HG03025 (cell line): ENCODE data around the gene TMEM9B.
A peak's percentile ranks its signal among the peaks of the same experiment; 100 is the strongest.
"Not testable (repeated sequence)": the region's sequence is repeated elsewhere in the genome, so short reads cannot be mapped to it uniquely, and the experiment has no call there.

Experiments
- ATAC-seq: cut with Tn5 transposase; IDR thresholded peaks from one replicate; pipeline ENCODE4 v1.9.1; 2021; ENCODE audit warnings: mild to moderate bottlenecking, moderate library complexity; ENCODE audit not compliant: unreplicated experiment, low FRiP score

Gene TMEM9B

GRCh38 chr11:8964324-8965320 is at the start of gene TMEM9B:
Gene TMEM9B, minus strand, starts transcription at chr11:8964442. Its CDS starts 129 bp downstream, at chr11:8964313.
- ATAC-seq: peak; percentile 79

GRCh38 chr11:9013373-9013772 is 49.1 kb upstream of the TMEM9B start:
- ATAC-seq: no peak

DNA sequence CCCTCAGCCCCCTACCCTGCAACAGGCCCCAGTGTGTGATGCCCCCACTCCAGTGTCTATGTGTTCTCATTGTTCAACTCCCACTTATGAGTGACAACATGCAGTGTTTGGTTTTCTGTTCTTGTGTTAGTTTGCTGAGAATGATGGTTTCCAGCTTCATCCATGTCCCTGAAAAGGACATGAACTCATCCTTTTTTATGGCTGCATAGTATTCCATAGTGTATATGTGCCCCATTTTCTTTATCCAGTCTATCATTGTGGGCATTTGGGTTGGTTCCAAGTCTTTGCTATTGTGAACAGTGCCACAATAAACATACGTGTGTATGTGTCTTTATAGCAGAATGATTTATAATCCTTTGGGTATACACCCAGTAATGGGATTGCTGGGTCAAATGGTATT is 45.3 kb upstream of the TMEM9B start:
- not testable (repeated sequence) for ATAC-seq

GRCh38 chr11:9008661-9009060 is 44.4 kb upstream of the TMEM9B start:
- no peak for ATAC-seq

GRCh38 chr11:9008011-9008550 is 43.8 kb upstream of the TMEM9B start:
- ATAC-seq: no peak

DNA sequence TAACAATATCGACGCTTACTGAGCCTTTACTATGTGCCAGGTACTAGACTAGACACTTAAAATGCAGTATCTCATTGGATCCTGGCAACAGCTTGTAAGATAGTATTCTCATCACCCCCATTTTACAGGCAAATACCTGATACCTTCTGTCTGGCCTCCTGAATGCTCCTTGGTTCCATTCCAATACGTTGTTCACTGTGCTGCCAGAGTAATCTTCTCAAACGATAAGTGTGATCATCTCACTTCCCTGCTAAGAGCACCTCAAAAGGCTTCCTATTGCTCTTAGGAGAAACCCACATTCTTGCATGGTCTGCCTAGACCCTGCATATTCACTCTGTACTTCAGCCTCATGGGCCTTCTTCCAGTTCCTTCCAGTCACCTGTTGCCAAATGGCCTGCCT is 40.8 kb upstream of the TMEM9B start:
- ATAC-seq: no peak

DNA sequence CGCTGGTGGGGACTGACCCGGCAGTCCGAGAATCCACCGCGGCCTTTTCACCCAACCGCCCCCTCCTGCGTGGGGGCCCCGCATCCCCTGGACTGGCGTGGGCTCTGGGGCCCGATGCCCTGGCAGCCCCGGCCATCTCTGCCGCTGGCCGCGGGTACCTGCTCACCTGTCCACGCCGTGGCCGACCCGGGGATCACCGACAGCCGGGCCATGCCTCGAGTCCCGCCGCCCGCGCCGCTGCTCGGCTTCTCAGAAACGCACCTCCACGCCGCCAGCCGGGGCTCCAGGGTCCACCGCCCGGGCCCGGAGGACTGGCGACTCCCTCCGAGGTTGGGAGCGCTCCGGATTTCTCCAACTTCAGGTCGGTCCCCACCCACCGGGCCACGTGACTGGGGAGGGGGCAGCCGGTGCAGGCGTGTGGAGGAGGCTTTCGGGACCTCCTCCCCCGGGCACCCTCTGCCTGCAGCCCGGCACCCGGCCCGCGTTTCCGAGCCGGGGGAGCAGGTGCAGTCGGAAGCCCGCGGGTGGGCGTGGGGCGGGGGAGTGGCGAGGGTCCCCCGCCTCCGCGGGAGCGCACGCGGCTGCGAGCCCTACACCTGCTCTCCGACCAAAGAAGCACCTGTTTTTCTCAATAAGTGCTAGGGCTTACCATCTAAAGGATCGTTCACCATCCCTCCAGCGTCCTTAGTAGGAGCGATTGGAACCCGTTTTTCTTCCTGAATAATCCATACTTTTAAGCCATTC is 40.1 kb upstream of the TMEM9B start:
- no peak for ATAC-seq

DNA sequence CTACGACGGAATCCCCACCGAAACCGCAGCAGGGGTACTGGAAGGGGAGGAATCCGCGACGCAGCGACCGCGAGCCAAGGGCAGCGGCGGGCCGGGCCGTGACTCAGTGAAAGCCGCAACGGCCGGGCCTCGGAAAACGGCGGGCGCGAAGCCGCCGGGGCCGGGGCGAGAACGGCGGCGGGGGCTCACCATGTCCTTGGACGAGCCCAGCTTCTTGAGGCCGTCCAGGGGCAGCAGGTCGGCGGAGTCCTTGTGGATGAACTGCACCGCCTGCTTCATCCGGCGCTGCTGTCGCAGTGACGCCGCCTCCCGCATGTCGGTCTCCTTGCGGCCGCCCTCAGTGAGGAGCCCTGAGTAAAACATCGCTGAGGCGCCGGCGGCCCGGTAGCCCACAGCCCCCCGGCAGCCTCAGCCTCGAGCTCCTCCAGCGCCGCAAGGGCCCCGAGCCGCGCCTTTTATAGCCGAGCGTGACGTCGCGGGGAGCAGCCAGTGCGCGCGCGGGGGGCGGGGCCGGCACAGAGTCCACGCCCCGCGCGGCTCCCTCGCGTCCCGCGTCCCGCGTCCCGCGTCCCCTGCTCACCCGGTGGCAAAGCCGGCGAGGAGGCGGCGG is 39.4 kb upstream of the TMEM9B start, which contains the start of gene NRIP3:
Gene NRIP3, minus strand, starts transcription at position 429 of the 610 bp plus-strand sequence. Its CDS starts 66 bp downstream, at position 363.
- ATAC-seq: no peak

DNA sequence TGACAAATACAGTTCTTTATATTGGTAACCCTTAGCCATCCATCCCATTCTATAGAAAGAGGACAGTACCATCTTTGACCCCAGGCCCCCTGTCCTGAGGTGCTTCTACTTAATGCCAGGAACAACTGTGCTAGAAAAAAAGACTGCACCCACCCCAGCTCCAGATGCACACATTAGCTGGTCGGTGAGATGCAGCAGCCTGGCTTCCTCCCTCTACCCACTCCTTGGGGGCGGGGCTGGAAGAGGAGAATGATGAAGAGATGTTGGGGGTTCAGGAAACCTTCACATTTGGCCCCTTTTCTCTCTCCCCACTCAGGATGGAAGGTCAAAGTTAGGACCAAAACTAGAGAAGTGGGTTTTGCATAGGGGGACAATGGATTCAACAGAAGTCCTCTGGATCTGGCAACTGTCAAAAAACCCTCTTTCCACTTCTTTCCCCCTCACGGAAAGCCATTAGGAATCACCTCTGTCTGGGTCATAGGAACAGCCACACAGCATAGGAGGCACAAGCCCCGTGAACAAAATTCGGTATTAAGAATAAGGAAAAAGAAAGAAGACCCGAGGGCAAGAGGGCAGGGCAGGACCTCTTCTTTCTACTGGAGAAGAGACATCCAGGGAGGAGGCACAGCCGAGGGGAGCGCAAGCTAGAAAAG is 38.8 kb upstream of the TMEM9B start:
- no peak for ATAC-seq

GRCh38 chr11:9001736-9002135 is 37.5 kb upstream of the TMEM9B start:
- ATAC-seq: no peak

GRCh38 chr11:8998017-8998416 is 33.8 kb upstream of the TMEM9B start:
- no peak for ATAC-seq

GRCh38 chr11:8997451-8997850 is 33.2 kb upstream of the TMEM9B start:
- no peak for ATAC-seq

DNA sequence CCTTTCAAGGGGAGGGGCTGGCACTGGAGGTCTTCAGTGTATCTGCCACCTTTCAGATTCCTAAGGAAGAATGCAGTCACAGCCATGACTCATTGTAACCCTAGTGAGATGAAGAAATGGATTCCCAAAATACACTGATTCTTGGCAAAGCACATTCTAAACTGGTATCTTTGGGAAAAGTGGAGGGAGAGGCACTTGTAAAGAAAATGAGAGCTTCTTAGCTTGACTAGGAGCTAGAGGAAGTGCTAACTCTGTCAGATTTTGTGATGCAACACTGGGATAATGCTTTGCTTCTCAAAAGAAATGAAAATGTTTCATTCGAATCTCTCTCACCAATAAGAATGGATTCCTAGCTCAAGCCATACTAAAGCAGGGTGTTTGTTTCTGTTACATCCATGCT is 25.2 kb upstream of the TMEM9B start:
- ATAC-seq: no peak

DNA sequence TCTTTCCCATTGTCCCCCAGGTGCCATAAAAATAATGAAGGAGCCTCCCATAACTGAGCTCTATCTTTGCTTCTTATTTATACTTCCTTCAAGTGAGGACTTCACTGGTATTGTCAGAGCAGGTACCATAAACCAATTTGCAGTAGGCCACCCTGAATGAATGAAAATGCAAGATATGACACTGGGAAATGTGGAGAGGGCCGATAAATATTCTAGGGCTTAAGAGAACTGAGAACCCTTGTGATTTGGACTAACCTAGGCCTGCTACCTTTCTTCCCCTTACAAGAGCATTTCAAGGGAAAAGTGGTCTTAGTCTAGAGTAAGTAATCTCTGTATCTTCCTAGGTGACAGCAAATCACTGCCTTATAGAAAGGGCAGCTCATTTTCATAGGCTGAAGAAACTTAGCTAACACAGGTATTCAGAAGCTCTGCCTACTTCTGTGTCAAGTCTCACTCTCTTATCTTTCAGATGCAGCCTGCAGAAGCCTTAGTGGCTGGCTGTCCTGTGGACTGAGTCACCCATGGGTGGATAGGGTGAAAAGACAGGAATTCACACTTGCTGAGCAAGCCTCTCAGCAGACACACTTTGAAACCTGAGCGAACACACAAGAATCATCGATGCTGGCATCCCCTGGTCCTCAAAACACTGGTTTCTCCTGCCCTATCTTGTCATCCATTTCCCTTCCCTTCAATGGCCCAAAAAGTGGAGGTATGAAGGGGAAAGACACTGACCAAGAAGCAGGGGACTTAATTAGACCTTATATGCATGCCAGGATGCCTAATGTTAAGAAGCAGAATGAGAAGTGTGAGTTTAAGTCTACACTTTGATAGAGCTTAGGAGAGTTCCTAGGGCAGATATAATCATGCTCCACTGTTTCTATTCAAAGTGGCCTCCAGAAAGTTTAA is 24.3 kb upstream of the TMEM9B start:
- no peak for ATAC-seq

DNA sequence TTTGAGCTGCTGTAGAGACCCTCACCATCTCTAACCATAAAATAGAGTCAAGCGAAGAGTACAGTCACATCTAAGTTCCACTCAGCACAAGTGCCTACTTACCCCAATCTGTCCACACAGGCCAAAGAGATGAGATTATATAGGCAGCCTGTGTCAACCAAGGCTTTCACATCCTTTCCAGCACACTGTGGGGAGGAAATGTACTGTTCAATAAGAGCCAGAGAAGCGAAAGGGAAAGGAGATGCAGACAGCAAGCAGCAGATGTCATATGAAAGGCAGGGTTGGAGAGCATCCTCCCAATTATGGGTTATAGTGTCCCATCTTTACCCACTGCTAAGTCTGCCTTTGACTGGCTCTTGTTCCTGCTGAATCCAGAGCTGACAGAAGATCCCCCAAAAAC is 23.2 kb upstream of the TMEM9B start:
- no peak for ATAC-seq

- not testable (repeated sequence) for ATAC-seq
These were observed 22.5 kb upstream of the TMEM9B start for GRCh38 chr11:8986772-8987171.

- no peak for ATAC-seq
These were observed 21.2 kb upstream of the TMEM9B start for GRCh38 chr11:8985462-8985861.

DNA sequence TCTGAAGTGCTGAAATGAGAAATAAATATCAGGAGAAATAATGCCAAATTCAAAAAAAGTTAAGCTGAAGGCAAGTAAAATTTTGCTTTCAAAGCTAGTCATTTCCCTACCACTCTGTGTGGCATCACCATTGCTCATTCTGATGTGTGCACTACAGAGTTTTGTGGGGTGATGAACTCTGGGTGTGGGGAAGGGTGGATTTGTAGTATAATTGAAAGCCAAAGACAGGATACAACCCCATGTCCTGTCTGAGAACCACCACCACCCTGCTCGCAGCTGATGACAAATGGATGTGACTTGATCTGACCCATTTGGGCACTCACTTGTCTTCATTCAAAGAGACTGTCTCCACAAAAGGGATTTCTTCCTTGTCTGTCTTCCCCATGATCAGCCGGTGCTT is 19.3 kb upstream of the TMEM9B start:
- no peak for ATAC-seq

GRCh38 chr11:8980485-8980884 is 16.2 kb upstream of the TMEM9B start:
- ATAC-seq: no peak
